ENCODE measurements around the gene MAGOHB. TPM values are rescaled to one million over a fixed set of nuclear protein-coding genes. Genes with fewer than 3 reads are reported as not detected.

Gene MAGOHB
- total RNA-seq, 3 donors from 2014 or later (not counting 1 experiment from before 2014, with no cell fraction given), result 13.0 to 16.3 (median 13.1) TPM

DNA sequence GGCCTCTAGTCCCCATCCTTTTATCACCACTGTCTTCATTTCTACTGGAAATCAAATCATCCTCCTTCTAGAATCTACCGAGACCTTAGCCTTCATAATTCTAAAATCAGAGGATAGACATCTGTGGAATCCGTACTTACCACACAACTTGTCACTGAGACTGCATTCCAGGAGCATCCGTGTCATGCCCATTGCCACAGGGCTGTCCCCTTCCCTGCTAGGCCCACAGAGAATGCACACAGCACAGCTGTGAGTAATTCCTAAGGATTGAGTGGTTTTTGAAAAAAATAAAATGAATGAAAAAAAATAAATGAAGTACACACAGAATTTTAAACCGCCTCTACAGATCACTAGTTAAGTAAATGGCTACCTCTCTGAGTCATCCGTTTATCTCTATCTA, 21.0 kb upstream of the MAGOHB start:
- Mint-ChIP-seq H3K4me3 (no peak overlapping the region), H3K4me1 (no peaks in the 10 kb centered on the region), H3K27ac (no peak overlapping the region), H3K36me3 (no peaks in the 10 kb centered on the region), H3K9me3 (no peaks in the 10 kb centered on the region), H3K27me3 (ENCODE audit: low read depth in 2 of 2) (peaks cover 6 to 10% of the 10 kb centered on the region in 2 donors)
- 91% methylated on average over 5 of the region's 5 CpGs for WGBS (ENCODE audit: insufficient coverage)
- no peaks in the 10 kb centered on the region for H3K9me3 ChIP-seq (ENCODE audit: control insufficient read depth, insufficient read depth, low read length)
- no peaks in the 10 kb centered on the region for H3K27me3 ChIP-seq (ENCODE audit: control insufficient read depth, insufficient read depth, low read length)
- intact Hi-C loops (cut with micrococcal nuclease), result no loop called here
- H3K4me1 ChIP-seq (ENCODE audit: control insufficient read depth, insufficient read depth, low read length), result no peaks in the 10 kb centered on the region
- no peak overlapping the region for H3K27ac ChIP-seq (ENCODE audit: low read length)
- no peak overlapping the region for H3K4me3 ChIP-seq (ENCODE audit: low read length)
- H3K36me3 ChIP-seq (ENCODE audit: control insufficient read depth, insufficient read depth, low read length), result no peaks in the 10 kb centered on the region
- DNase-seq, result no peak
- no peak for ATAC-seq
- TF ChIP-seq, protein P1, sequence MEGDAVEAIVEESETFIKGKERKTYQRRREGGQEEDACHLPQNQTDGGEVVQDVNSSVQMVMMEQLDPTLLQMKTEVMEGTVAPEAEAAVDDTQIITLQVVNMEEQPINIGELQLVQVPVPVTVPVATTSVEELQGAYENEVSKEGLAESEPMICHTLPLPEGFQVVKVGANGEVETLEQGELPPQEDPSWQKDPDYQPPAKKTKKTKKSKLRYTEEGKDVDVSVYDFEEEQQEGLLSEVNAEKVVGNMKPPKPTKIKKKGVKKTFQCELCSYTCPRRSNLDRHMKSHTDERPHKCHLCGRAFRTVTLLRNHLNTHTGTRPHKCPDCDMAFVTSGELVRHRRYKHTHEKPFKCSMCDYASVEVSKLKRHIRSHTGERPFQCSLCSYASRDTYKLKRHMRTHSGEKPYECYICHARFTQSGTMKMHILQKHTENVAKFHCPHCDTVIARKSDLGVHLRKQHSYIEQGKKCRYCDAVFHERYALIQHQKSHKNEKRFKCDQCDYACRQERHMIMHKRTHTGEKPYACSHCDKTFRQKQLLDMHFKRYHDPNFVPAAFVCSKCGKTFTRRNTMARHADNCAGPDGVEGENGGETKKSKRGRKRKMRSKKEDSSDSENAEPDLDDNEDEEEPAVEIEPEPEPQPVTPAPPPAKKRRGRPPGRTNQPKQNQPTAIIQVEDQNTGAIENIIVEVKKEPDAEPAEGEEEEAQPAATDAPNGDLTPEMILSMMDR (IDR thresholded peaks at IDR 0.05), result no peak

DNA sequence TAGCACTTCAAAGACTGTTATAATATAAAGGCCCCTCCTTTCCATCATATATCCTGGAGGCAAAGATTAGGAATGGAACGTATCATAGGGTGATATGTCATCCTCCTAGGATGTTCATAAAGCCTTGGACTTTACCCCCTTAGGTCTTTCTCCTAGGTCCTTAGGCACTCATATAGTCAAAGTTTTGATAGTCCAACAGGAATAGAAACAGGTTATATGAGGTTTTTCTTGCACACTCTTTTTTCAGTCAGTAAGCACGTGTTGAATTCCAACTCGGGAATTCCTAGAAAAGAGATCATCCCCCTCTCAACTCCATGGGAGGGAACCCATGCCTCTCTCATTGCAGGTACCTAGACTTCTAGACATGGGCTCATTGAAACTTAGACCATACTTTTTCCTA, 20.1 kb upstream of the MAGOHB start:
- Mint-ChIP-seq H3K27ac (no peak overlapping the region), H3K4me1 (no peaks in the 10 kb centered on the region), H3K27me3 (ENCODE audit: low read depth in 2 of 2) (peaks cover 3 to 10% of the 10 kb centered on the region in 2 donors), H3K9me3 (no peaks in the 10 kb centered on the region), H3K4me3 (no peak overlapping the region), H3K36me3 (no peaks in the 10 kb centered on the region)
- Histone ChIP-seq H3K27ac (ENCODE audit: low read length) (no peak overlapping the region), H3K27me3 (ENCODE audit: control insufficient read depth, insufficient read depth, low read length) (no peaks in the 10 kb centered on the region), H3K4me1 (ENCODE audit: control insufficient read depth, insufficient read depth, low read length) (no peaks in the 10 kb centered on the region), H3K4me3 (ENCODE audit: low read length) (no peak overlapping the region), H3K36me3 (ENCODE audit: control insufficient read depth, insufficient read depth, low read length) (no peaks in the 10 kb centered on the region), H3K9me3 (ENCODE audit: control insufficient read depth, insufficient read depth, low read length) (no peaks in the 10 kb centered on the region)
- DNase-seq, result no peak
- no peak for ATAC-seq
- intact Hi-C loops (cut with micrococcal nuclease), result no loop called here
- TF ChIP-seq, protein P1 (IDR thresholded peaks at IDR 0.05), result no peak
- 82% methylated on average over 3 of the region's 3 CpGs for whole genome bisulfite sequencing (ENCODE audit: insufficient coverage)

DNA sequence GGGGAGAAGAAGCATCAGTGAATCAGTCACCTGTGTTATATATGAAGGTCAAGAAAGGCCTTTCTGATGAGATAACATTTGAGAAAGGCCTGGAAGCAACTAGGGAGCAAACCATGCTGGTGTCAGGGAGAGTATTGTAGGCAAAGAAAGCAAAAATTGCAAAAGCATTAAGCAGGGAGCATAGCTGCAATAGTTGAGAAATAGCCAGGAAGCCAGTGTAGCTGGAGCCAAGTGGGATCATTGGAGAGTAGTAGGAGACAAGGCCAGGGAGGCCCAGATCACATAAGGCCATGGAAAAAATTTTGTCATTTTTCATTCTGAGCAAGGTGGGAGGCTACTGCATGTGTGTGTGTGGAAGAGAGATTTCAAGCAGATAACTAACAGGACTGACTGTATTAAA, 18.8 kb upstream of the MAGOHB start:
- TF ChIP-seq, protein P1 (IDR thresholded peaks at IDR 0.05), result no peak
- H3K27me3 Mint-ChIP-seq (ENCODE audit: low read depth in 2 of 2), result peaks cover 6 to 13% of the 10 kb centered on the region in 2 donors
- DNase-seq (no peak), ATAC-seq (no peak)
- Histone ChIP-seq H3K27me3 (ENCODE audit: control insufficient read depth, insufficient read depth, low read length) (no peaks in the 10 kb centered on the region), H3K27ac (ENCODE audit: low read length) (no peak overlapping the region), H3K4me3 (ENCODE audit: low read length) (no peak overlapping the region), H3K4me1 (ENCODE audit: control insufficient read depth, insufficient read depth, low read length) (no peaks in the 10 kb centered on the region), H3K9me3 (ENCODE audit: control insufficient read depth, insufficient read depth, low read length) (no peaks in the 10 kb centered on the region), H3K36me3 (ENCODE audit: control insufficient read depth, insufficient read depth, low read length) (peaks cover 5% of the 10 kb centered on the region)
- H3K36me3 Mint-ChIP-seq, result no peaks in the 10 kb centered on the region
- intact Hi-C loops (cut with micrococcal nuclease), result no loop called here
- no peak overlapping the region for H3K4me3 Mint-ChIP-seq
- no peaks in the 10 kb centered on the region for H3K9me3 Mint-ChIP-seq
- no peak overlapping the region for H3K27ac Mint-ChIP-seq
- no peaks in the 10 kb centered on the region for H3K4me1 Mint-ChIP-seq

DNA sequence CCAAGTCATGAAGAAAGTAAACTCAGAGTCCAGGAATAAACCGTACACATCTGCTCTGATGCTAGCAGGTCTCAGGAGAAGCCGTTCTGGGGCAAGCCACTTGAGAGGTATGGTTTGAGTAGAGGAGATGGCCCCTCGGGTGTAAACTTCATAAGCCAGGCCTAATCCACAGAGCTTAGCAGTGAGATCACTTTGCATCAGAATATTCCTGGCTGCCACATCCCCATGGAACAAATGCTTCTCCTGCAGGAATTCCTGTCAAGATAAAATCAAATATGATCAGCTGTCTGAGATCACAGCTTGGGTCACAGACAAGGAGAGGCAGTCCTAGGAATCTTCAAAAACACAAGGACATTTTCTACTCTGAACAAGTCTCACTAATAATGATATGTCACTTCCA, 11.2 kb upstream of the MAGOHB start:
- no peak overlapping the region for H3K4me3 ChIP-seq (ENCODE audit: low read length)
- H3K27ac Mint-ChIP-seq, result no peak overlapping the region
- no peaks in the 10 kb centered on the region for H3K9me3 Mint-ChIP-seq
- no peak for ATAC-seq
- H3K27ac ChIP-seq (ENCODE audit: low read length), result no peak overlapping the region
- no peak overlapping the region for H3K4me3 Mint-ChIP-seq
- no peaks in the 10 kb centered on the region for H3K27me3 ChIP-seq (ENCODE audit: control insufficient read depth, insufficient read depth, low read length)
- no peaks in the 10 kb centered on the region for H3K4me1 Mint-ChIP-seq
- H3K36me3 Mint-ChIP-seq, result no peaks in the 10 kb centered on the region
- no peak for DNase-seq
- intact Hi-C loops (cut with micrococcal nuclease), result no loop called here
- H3K36me3 ChIP-seq (ENCODE audit: control insufficient read depth, insufficient read depth, low read length), result peaks cover 15% of the 10 kb centered on the region
- WGBS (ENCODE audit: insufficient coverage), result 91% methylated on average over 3 of the region's 3 CpGs
- H3K4me1 ChIP-seq (ENCODE audit: control insufficient read depth, insufficient read depth, low read length), result no peaks in the 10 kb centered on the region
- no peaks in the 10 kb centered on the region for H3K9me3 ChIP-seq (ENCODE audit: control insufficient read depth, insufficient read depth, low read length)
- TF ChIP-seq, protein P1 (IDR thresholded peaks at IDR 0.05), result no peak
- H3K27me3 Mint-ChIP-seq (ENCODE audit: low read depth in 2 of 2), result peaks cover 3 to 5% of the 10 kb centered on the region in 2 donors
